ENCODE data around the gene FGFR4.
"Not testable (repeated sequence)": the region's sequence is repeated elsewhere in the genome, so short reads cannot be mapped to it uniquely, and the experiment has no call there.

FGFR4 gene

GRCh38 chr5:177086654-177087397 lies at the start of gene FGFR4:
Gene FGFR4, plus strand, starts transcription at chr5:177086915. Its CDS starts 2,688 bp downstream, at chr5:177089603.
- peak; percentile 24 to 48 for DNase-seq (ENCODE audit: extremely low read depth in 1 of 2, low read depth in 1 of 2)

GRCh38 chr5:177036921-177037320 lies 49.8 kb upstream of the FGFR4 start:
- DNase-seq (ENCODE audit: extremely low read depth in 1 of 2, low read depth in 1 of 2): no peak

- no peak for DNase-seq (ENCODE audit: extremely low read depth in 1 of 2, low read depth in 1 of 2)
Observed at GRCh38 chr5:177040814-177041420, 45.8 kb upstream of the FGFR4 start.

GRCh38 chr5:177041936-177042335 lies 44.8 kb upstream of the FGFR4 start:
- no peak for DNase-seq (ENCODE audit: extremely low read depth in 1 of 2, low read depth in 1 of 2)

- DNase-seq (ENCODE audit: extremely low read depth in 1 of 2, low read depth in 1 of 2): no peak
Observed at GRCh38 chr5:177043114-177043513, 43.6 kb upstream of the FGFR4 start.

GRCh38 chr5:177043958-177044357 lies 42.8 kb upstream of the FGFR4 start:
- no peak for DNase-seq (ENCODE audit: extremely low read depth in 1 of 2, low read depth in 1 of 2)

- no peak for DNase-seq (ENCODE audit: extremely low read depth in 1 of 2, low read depth in 1 of 2)
Observed at GRCh38 chr5:177044641-177045040, 42.1 kb upstream of the FGFR4 start.

- DNase-seq (ENCODE audit: extremely low read depth in 1 of 2, low read depth in 1 of 2): no peak
Observed at GRCh38 chr5:177045631-177046030, 41.1 kb upstream of the FGFR4 start.

GRCh38 chr5:177048531-177048930 lies 38.2 kb upstream of the FGFR4 start:
- not testable (repeated sequence) for DNase-seq (ENCODE audit: extremely low read depth in 1 of 2, low read depth in 1 of 2)

GRCh38 chr5:177049285-177049684 lies 37.4 kb upstream of the FGFR4 start:
- DNase-seq (ENCODE audit: extremely low read depth in 1 of 2, low read depth in 1 of 2): no peak

GRCh38 chr5:177064500-177065277 lies 22.0 kb upstream of the FGFR4 start:
- no peak for DNase-seq (ENCODE audit: extremely low read depth in 1 of 2, low read depth in 1 of 2)

GRCh38 chr5:177065491-177065890 lies 21.2 kb upstream of the FGFR4 start:
- no peak for DNase-seq (ENCODE audit: extremely low read depth in 1 of 2, low read depth in 1 of 2)

- DNase-seq (ENCODE audit: extremely low read depth in 1 of 2, low read depth in 1 of 2): no peak
Observed at GRCh38 chr5:177066224-177066623, 20.5 kb upstream of the FGFR4 start.

- no peak for DNase-seq (ENCODE audit: extremely low read depth in 1 of 2, low read depth in 1 of 2)
Observed at GRCh38 chr5:177067503-177067902, 19.2 kb upstream of the FGFR4 start.

- DNase-seq (ENCODE audit: extremely low read depth in 1 of 2, low read depth in 1 of 2): no peak
Observed at GRCh38 chr5:177070536-177071191, 16.1 kb upstream of the FGFR4 start.

- DNase-seq (ENCODE audit: extremely low read depth in 1 of 2, low read depth in 1 of 2): peak; percentile 33 to 35
Observed at GRCh38 chr5:177071666-177072385, 14.9 kb upstream of the FGFR4 start.

GRCh38 chr5:177077335-177077734 lies 9.4 kb upstream of the FGFR4 start:
- no peak for DNase-seq (ENCODE audit: extremely low read depth in 1 of 2, low read depth in 1 of 2)

GRCh38 chr5:177079606-177080005 lies 7.1 kb upstream of the FGFR4 start:
- no peak for DNase-seq (ENCODE audit: extremely low read depth in 1 of 2, low read depth in 1 of 2)

- no peak for DNase-seq (ENCODE audit: extremely low read depth in 1 of 2, low read depth in 1 of 2)
Observed at GRCh38 chr5:177080265-177080664, 6.5 kb upstream of the FGFR4 start.

GRCh38 chr5:177081859-177082258 lies 4.9 kb upstream of the FGFR4 start:
- DNase-seq (ENCODE audit: extremely low read depth in 1 of 2, low read depth in 1 of 2): no peak

- DNase-seq (ENCODE audit: extremely low read depth in 1 of 2, low read depth in 1 of 2): no peak
Observed at GRCh38 chr5:177083357-177083756, 3.4 kb upstream of the FGFR4 start.
